Activated CD8-positive, alpha-beta T cell treated with anti-CD3 and anti-CD28 coated beads for 36 hours (primary cell): ENCODE measurements around the gene DPH5. TPM values are rescaled to one million over a fixed set of nuclear protein-coding genes. Genes with fewer than 3 reads are reported as not detected.
A peak's percentile ranks its signal among the peaks of the same experiment; 100 is the strongest.
"Not testable (repeated sequence)": the region's sequence is repeated elsewhere in the genome, so short reads cannot be mapped to it uniquely, and the experiment has no call there.

Experiments
- ATAC-seq: fragments of 200-7000 bp; cut with Tn5 transposase; one replicate; pipeline ENCODE4 v1.10.0; 2021; ENCODE audit warnings: mild to moderate bottlenecking, moderate library complexity
- CTCF ChIA-PET: fragments of 350-600 bp; sonication (Branson Sonifier 250); formaldehyde crosslinking; loops from one replicate; lab custom pipeline; 2021; ENCODE audit warnings: antibody characterized with exemption; lab: Charles Lee
- POLR2A ChIA-PET: fragments of 350-600 bp; sonication (Branson Sonifier 250); formaldehyde crosslinking; loops from one replicate; lab custom pipeline; 2021; ENCODE audit warnings: antibody characterized with exemption; lab: Charles Lee
- DNase-seq: peaks from one replicate; pipeline ENCODE4 v3.0.0-alpha.2; 2020
- H3K27ac Mint-ChIP-seq: one replicate; pipeline ENCODE4 v1.8.0; 2021; ENCODE audit warnings: mild to moderate bottlenecking, mixed read lengths
- H3K27me3 Mint-ChIP-seq: one replicate; pipeline ENCODE4 v1.8.0; 2021; ENCODE audit warnings: mixed read lengths
- H3K36me3 Mint-ChIP-seq: one replicate; pipeline ENCODE4 v1.8.0; 2021; ENCODE audit warnings: low read depth, mixed read lengths
- H3K4me1 Mint-ChIP-seq: one replicate; pipeline ENCODE4 v1.8.0; 2021; ENCODE audit warnings: low read depth, mixed read lengths
- H3K4me3 Mint-ChIP-seq: one replicate; pipeline ENCODE4 v1.8.0; 2021; ENCODE audit warnings: mild to moderate bottlenecking, moderate library complexity, mixed read lengths
- H3K9me3 Mint-ChIP-seq: one replicate; pipeline ENCODE4 v1.8.0; 2021; ENCODE audit warnings: mixed read lengths
- CTCF ChIP-seq: fragments of 200-600 bp; IDR thresholded peaks from one replicate; pipeline ENCODE4 v1.8.0; 2022; ENCODE audit warnings: antibody characterized with exemption, mild to moderate bottlenecking
- intact Hi-C: fragments of 100-400 bp; cut with micrococcal nuclease; formaldehyde crosslinking; loops from one replicate; pipeline ENCODE4 v1.10.0; 2022
- total RNA-seq, 2 experiments: library from RNA; stranded (reverse); gene quantifications; one replicate each; pipeline ENCODE4 v1.2.3, GENCODE V29; 2021

DPH5 gene
- total RNA-seq, 2 experiments from 2014 or later, result 77.3 to 77.4 TPM

- no peak for TF ChIP-seq CTCF
- H3K9me3 Mint-ChIP-seq, result peaks cover 26% of the 10 kb centered on the region
- H3K36me3 Mint-ChIP-seq, result peaks cover 71% of the 10 kb centered on the region
- H3K27ac Mint-ChIP-seq, result peak overlapping the region; percentile 84
- intact Hi-C loops, result no loop called here
- POLR2A ChIA-PET, result interaction anchor here (0.5 kb wide), 1 partner anchor 294 kb away, joined by 3 read pairs; no protein-coding TSS in a partner anchor
- no peak overlapping the region for H3K4me3 Mint-ChIP-seq
- ATAC-seq, result no peak
- DNase-seq, result no peak
- peaks cover 40% of the 10 kb centered on the region for H3K4me1 Mint-ChIP-seq
- CTCF ChIA-PET, result interaction anchor here (0.6 to 1.4 kb wide), 4 partner anchors 8 to 334 kb away, joined by 3 to 5 read pairs (median 4); no protein-coding TSS in a partner anchor
- H3K27me3 Mint-ChIP-seq, result no peaks in the 10 kb centered on the region
Observed at GRCh38 chr1:100953960-100954730, 71.4 kb downstream of the DPH5 start.

- Mint-ChIP-seq H3K27ac (peak overlapping the region; percentile 84), H3K9me3 (peaks cover 32% of the 10 kb centered on the region), H3K36me3 (peaks cover 76% of the 10 kb centered on the region), H3K4me1 (peaks cover 46% of the 10 kb centered on the region)
- H3K4me3 Mint-ChIP-seq, POLR2A ChIA-PET, H3K27me3 Mint-ChIP-seq, intact Hi-C loops: not testable (repeated sequence)
- CTCF ChIA-PET, result interaction anchor here (0.8 to 1.4 kb wide), 4 partner anchors 9 to 335 kb away, joined by 3 to 5 read pairs (median 4); no protein-coding TSS in a partner anchor
- DNase-seq (peak; percentile 22), ATAC-seq (peak; percentile 56)
Observed at GRCh38 chr1:100952970-100953369, 72.6 kb downstream of the DPH5 start.

GRCh38 chr1:100952104-100952745, 73.4 kb downstream of the DPH5 start:
- intact Hi-C loops, result no loop called here
- Mint-ChIP-seq H3K4me3 (no peak overlapping the region), H3K9me3 (peaks cover 38% of the 10 kb centered on the region)

GRCh38 chr1:100950781-100951180, 74.8 kb downstream of the DPH5 start:
- ATAC-seq (no peak), DNase-seq (no peak)
- Mint-ChIP-seq H3K27ac (peak overlapping the region; percentile 35), H3K27me3 (no peaks in the 10 kb centered on the region), H3K36me3 (peaks cover 86% of the 10 kb centered on the region), H3K4me3 (no peak overlapping the region), H3K9me3 (peaks cover 51% of the 10 kb centered on the region), H3K4me1 (peaks cover 56% of the 10 kb centered on the region)
- TF ChIP-seq CTCF, result no peak
- POLR2A ChIA-PET, result interaction anchor here (1.0 to 1.8 kb wide), 3 partner anchors 9 to 61 kb away, joined by 3 to 5 read pairs (median 5); no protein-coding TSS in a partner anchor
- intact Hi-C loops, result no loop called here
- CTCF ChIA-PET, result no interaction called here

More at GRCh38 chr1:100952104-100952745, 73.4 kb downstream of the DPH5 start:
- CTCF ChIA-PET, result no interaction called here
- no peak for TF ChIP-seq CTCF
- Mint-ChIP-seq H3K27ac (peak overlapping the region; percentile 84), H3K4me1 (peaks cover 51% of the 10 kb centered on the region), H3K27me3 (no peaks in the 10 kb centered on the region), H3K36me3 (peaks cover 79% of the 10 kb centered on the region)
- ATAC-seq, result no peak
- POLR2A ChIA-PET, result no interaction called here
- no peak for DNase-seq

- Mint-ChIP-seq H3K4me3 (no peak overlapping the region), H3K27me3 (no peaks in the 10 kb centered on the region), H3K9me3 (peaks cover 51% of the 10 kb centered on the region), H3K36me3 (peaks cover 88% of the 10 kb centered on the region), H3K27ac (no peak overlapping the region), H3K4me1 (peaks cover 55% of the 10 kb centered on the region)
- DNase-seq (no peak), ATAC-seq (no peak)
- ChIA-PET CTCF (no interaction called here), POLR2A (interaction anchor here (1.5 to 1.8 kb wide), 2 partner anchors 9 kb away, joined by 5 read pairs; no protein-coding TSS in a partner anchor)
- intact Hi-C loops, result no loop called here
- no peak for TF ChIP-seq CTCF
Observed at GRCh38 chr1:100950337-100950736, 75.2 kb downstream of the DPH5 start.

GRCh38 chr1:100949515-100950158, 75.9 kb downstream of the DPH5 start:
- Mint-ChIP-seq H3K9me3 (peaks cover 55% of the 10 kb centered on the region), H3K4me1 (peaks cover 53% of the 10 kb centered on the region), H3K36me3 (peaks cover 94% of the 10 kb centered on the region), H3K27ac (peak overlapping the region; percentile 84)
- ChIA-PET CTCF (interaction anchor here (1.4 to 1.9 kb wide), 2 partner anchors 9 to 339 kb away, joined by 4 to 7 read pairs; no protein-coding TSS in a partner anchor), POLR2A (interaction anchor here (1.0 to 1.8 kb wide), 4 partner anchors 8 to 334 kb away, joined by 3 to 5 read pairs (median 5); no protein-coding TSS in a partner anchor)
- intact Hi-C loops, H3K27me3 Mint-ChIP-seq, H3K4me3 Mint-ChIP-seq: not testable (repeated sequence)
- ATAC-seq, result peak; percentile 65
- DNase-seq, result peak; percentile 78

- not testable (repeated sequence) for ATAC-seq
- H3K27ac Mint-ChIP-seq, result peak overlapping the region; percentile 84
Observed at GRCh38 chr1:100948721-100949405, 76.7 kb downstream of the DPH5 start.

More at GRCh38 chr1:100948721-100949405, 76.7 kb downstream of the DPH5 start:
- POLR2A ChIA-PET, result interaction anchor here (1.0 to 1.1 kb wide), 2 partner anchors 22 to 335 kb away, joined by 3 to 5 read pairs; no protein-coding TSS in a partner anchor
- DNase-seq, H3K4me3 Mint-ChIP-seq, intact Hi-C loops, H3K27me3 Mint-ChIP-seq: not testable (repeated sequence)
- Mint-ChIP-seq H3K36me3 (peaks cover 92% of the 10 kb centered on the region), H3K4me1 (peaks cover 51% of the 10 kb centered on the region), H3K9me3 (peaks cover 55% of the 10 kb centered on the region)
- CTCF ChIA-PET, result interaction anchor here (0.7 to 1.9 kb wide), 3 partner anchors 10 to 339 kb away, joined by 3 to 7 read pairs (median 4); no protein-coding TSS in a partner anchor
